GM12872 (cell line): ENCODE measurements around the gene SERPINA5.

Source experiments
- CTCF ChIP-seq: IDR thresholded peaks from 3 replicates; pipeline ENCODE4 v1.5.1; 2011; ENCODE audit warnings: low read depth, mild to moderate bottlenecking, low read length, moderate library complexity; ENCODE audit not compliant: insufficient read depth

SERPINA5 gene

GRCh38 chr14:94623856-94624499, 42.8 kb downstream of the SERPINA5 start:
- no peak for TF ChIP-seq CTCF

GRCh38 chr14:94624537-94625352, 43.5 kb downstream of the SERPINA5 start:
- TF ChIP-seq CTCF = no peak

- no peak for TF ChIP-seq CTCF
These were observed 44.1 kb downstream of the SERPINA5 start for GRCh38 chr14:94625353-94625635.

GRCh38 chr14:94628578-94628977, 47.4 kb downstream of the SERPINA5 start:
- no peak for TF ChIP-seq CTCF

- TF ChIP-seq CTCF = no peak
These were observed 49.2 kb downstream of the SERPINA5 start for GRCh38 chr14:94630396-94630795.

GRCh38 chr14:94631050-94631449, 49.8 kb downstream of the SERPINA5 start:
- no peak for TF ChIP-seq CTCF

- no peak for TF ChIP-seq CTCF
These were observed 50.5 kb downstream of the SERPINA5 start for GRCh38 chr14:94631536-94632304.
